ENCODE data around the gene HDAC11.
"Not testable (repeated sequence)": the region's sequence is repeated elsewhere in the genome, so short reads cannot be mapped to it uniquely, and the experiment has no call there.

The HDAC11 gene

GRCh38 chr3:13479332-13479581 lies 849 bp upstream of the HDAC11 start:
- Histone ChIP-seq H3K36me3 (ENCODE audit: insufficient read depth, insufficient read length, low read length) (no peaks in the 10 kb centered on the region), H3K9ac (ENCODE audit: insufficient read length, low read depth) (peak overlapping the region; percentile 84), H3K9me3 (ENCODE audit: insufficient read depth, low read length) (no peaks in the 10 kb centered on the region), H3K4me3 (ENCODE audit: insufficient read length, low read depth) (peak overlapping the region; percentile 53), H3K4me1 (ENCODE audit: insufficient read depth, insufficient read length) (peaks cover 26% of the 10 kb centered on the region), H3K27me3 (ENCODE audit: insufficient read depth, insufficient read length) (peaks cover 15% of the 10 kb centered on the region)
- no peak for TF ChIP-seq SUZ12 (IDR thresholded peaks at IDR 0.05; ENCODE audit: extremely low read depth, insufficient read depth, insufficient read length)
- TF ChIP-seq YY1 (IDR thresholded peaks at IDR 0.05; ENCODE audit: insufficient read depth, insufficient read length): no peak
- TF ChIP-seq ZNF274 (IDR thresholded peaks at IDR 0.05; ENCODE audit: low read depth, low read length): no peak
- no peak for DNase-seq (ENCODE audit: low read depth, low spot score)

GRCh38 chr3:13480340-13481318 lies 523 bp downstream of the HDAC11 start:
- H3K4me1 ChIP-seq (ENCODE audit: insufficient read depth, insufficient read length): peaks cover 23% of the 10 kb centered on the region
- DNase-seq (ENCODE audit: low read depth, low spot score): no peak
- peaks cover 15% of the 10 kb centered on the region for H3K27me3 ChIP-seq (ENCODE audit: insufficient read depth, insufficient read length)
- H3K36me3 ChIP-seq (ENCODE audit: insufficient read depth, insufficient read length, low read length): no peaks in the 10 kb centered on the region
- peak overlapping the region; percentile 83 for H3K9ac ChIP-seq (ENCODE audit: insufficient read length, low read depth)
- H3K4me3 ChIP-seq (ENCODE audit: insufficient read length, low read depth): peak overlapping the region; percentile 59
- TF ChIP-seq YY1 (IDR thresholded peaks at IDR 0.05; ENCODE audit: insufficient read depth, insufficient read length) (no peak), ZNF274 (IDR thresholded peaks at IDR 0.05; ENCODE audit: low read depth, low read length) (no peak), SUZ12 (IDR thresholded peaks at IDR 0.05; ENCODE audit: extremely low read depth, insufficient read depth, insufficient read length) (no peak)
- no peaks in the 10 kb centered on the region for H3K9me3 ChIP-seq (ENCODE audit: insufficient read depth, low read length)

- Histone ChIP-seq H3K27me3 (ENCODE audit: insufficient read depth, insufficient read length) (peaks cover 15% of the 10 kb centered on the region), H3K4me1 (ENCODE audit: insufficient read depth, insufficient read length) (peaks cover 15% of the 10 kb centered on the region), H3K9ac (ENCODE audit: insufficient read length, low read depth) (no peak overlapping the region), H3K4me3 (ENCODE audit: insufficient read length, low read depth) (no peak overlapping the region), H3K36me3 (ENCODE audit: insufficient read depth, insufficient read length, low read length) (no peaks in the 10 kb centered on the region), H3K9me3 (ENCODE audit: insufficient read depth, low read length) (no peaks in the 10 kb centered on the region)
- DNase-seq (ENCODE audit: low read depth, low spot score): no peak
- TF ChIP-seq YY1 (IDR thresholded peaks at IDR 0.05; ENCODE audit: insufficient read depth, insufficient read length): no peak
- no peak for TF ChIP-seq ZNF274 (IDR thresholded peaks at IDR 0.05; ENCODE audit: low read depth, low read length)
- TF ChIP-seq SUZ12 (IDR thresholded peaks at IDR 0.05; ENCODE audit: extremely low read depth, insufficient read depth, insufficient read length): no peak
These were observed 2.1 kb downstream of the HDAC11 start for GRCh38 chr3:13482106-13482690.

- TF ChIP-seq ZNF274 (IDR thresholded peaks at IDR 0.05; ENCODE audit: low read depth, low read length): no peak
- no peaks in the 10 kb centered on the region for H3K9me3 ChIP-seq (ENCODE audit: insufficient read depth, low read length)
- no peak overlapping the region for H3K4me3 ChIP-seq (ENCODE audit: insufficient read length, low read depth)
- H3K4me1 ChIP-seq (ENCODE audit: insufficient read depth, insufficient read length): peaks cover 14% of the 10 kb centered on the region
- DNase-seq (ENCODE audit: low read depth, low spot score): no peak
- no peaks in the 10 kb centered on the region for H3K36me3 ChIP-seq (ENCODE audit: insufficient read depth, insufficient read length, low read length)
- peaks cover 15% of the 10 kb centered on the region for H3K27me3 ChIP-seq (ENCODE audit: insufficient read depth, insufficient read length)
- H3K9ac ChIP-seq (ENCODE audit: insufficient read length, low read depth): no peak overlapping the region
These were observed 3.2 kb downstream of the HDAC11 start for GRCh38 chr3:13483286-13483685.

GRCh38 chr3:13483988-13484695 lies 4.0 kb downstream of the HDAC11 start:
- Histone ChIP-seq H3K9me3 (ENCODE audit: insufficient read depth, low read length) (no peaks in the 10 kb centered on the region), H3K9ac (ENCODE audit: insufficient read length, low read depth) (no peak overlapping the region)
- no peak for DNase-seq (ENCODE audit: low read depth, low spot score)

GRCh38 chr3:13484851-13485590 lies 4.9 kb downstream of the HDAC11 start:
- H3K36me3 ChIP-seq (ENCODE audit: insufficient read depth, insufficient read length, low read length): no peaks in the 10 kb centered on the region
- H3K9ac ChIP-seq (ENCODE audit: insufficient read length, low read depth): peak overlapping the region; percentile 46
- TF ChIP-seq SUZ12 (IDR thresholded peaks at IDR 0.05; ENCODE audit: extremely low read depth, insufficient read depth, insufficient read length): no peak
- no peak for TF ChIP-seq YY1 (IDR thresholded peaks at IDR 0.05; ENCODE audit: insufficient read depth, insufficient read length)
- TF ChIP-seq ZNF274 (IDR thresholded peaks at IDR 0.05; ENCODE audit: low read depth, low read length): no peak
- H3K4me3 ChIP-seq (ENCODE audit: insufficient read length, low read depth): no peak overlapping the region
- H3K9me3 ChIP-seq (ENCODE audit: insufficient read depth, low read length): no peaks in the 10 kb centered on the region
- no peak for DNase-seq (ENCODE audit: low read depth, low spot score)
- H3K27me3 ChIP-seq (ENCODE audit: insufficient read depth, insufficient read length): peaks cover 15% of the 10 kb centered on the region
- peaks cover 9% of the 10 kb centered on the region for H3K4me1 ChIP-seq (ENCODE audit: insufficient read depth, insufficient read length)

More at GRCh38 chr3:13483988-13484695, 4.0 kb downstream of the HDAC11 start:
- no peak for TF ChIP-seq SUZ12 (IDR thresholded peaks at IDR 0.05; ENCODE audit: extremely low read depth, insufficient read depth, insufficient read length)
- TF ChIP-seq YY1 (IDR thresholded peaks at IDR 0.05; ENCODE audit: insufficient read depth, insufficient read length): no peak
- no peaks in the 10 kb centered on the region for H3K36me3 ChIP-seq (ENCODE audit: insufficient read depth, insufficient read length, low read length)
- no peak overlapping the region for H3K4me3 ChIP-seq (ENCODE audit: insufficient read length, low read depth)
- peaks cover 15% of the 10 kb centered on the region for H3K27me3 ChIP-seq (ENCODE audit: insufficient read depth, insufficient read length)
- peaks cover 9% of the 10 kb centered on the region for H3K4me1 ChIP-seq (ENCODE audit: insufficient read depth, insufficient read length)

- DNase-seq (ENCODE audit: low read depth, low spot score); H3K9ac ChIP-seq (ENCODE audit: insufficient read length, low read depth); H3K4me3 ChIP-seq (ENCODE audit: insufficient read length, low read depth): not testable (repeated sequence)
These were observed 5.8 kb downstream of the HDAC11 start for GRCh38 chr3:13485630-13486562.

More at GRCh38 chr3:13485630-13486562, 5.8 kb downstream of the HDAC11 start:
- H3K27me3 ChIP-seq (ENCODE audit: insufficient read depth, insufficient read length): peaks cover 11% of the 10 kb centered on the region
- H3K36me3 ChIP-seq (ENCODE audit: insufficient read depth, insufficient read length, low read length); H3K9me3 ChIP-seq (ENCODE audit: insufficient read depth, low read length); H3K4me1 ChIP-seq (ENCODE audit: insufficient read depth, insufficient read length): not testable (repeated sequence)

Data from NT2/D1 (cell line).